ENCODE measurements around the gene IGLL5. TPM values are rescaled to one million over a fixed set of nuclear protein-coding genes. Genes with fewer than 3 reads are reported as not detected.

The IGLL5 gene
- total RNA-seq, 1 donor from 2014 or later, result not detected

GRCh38 chr22:22926370-22927195 is 39.0 kb downstream of the IGLL5 start:
- DNase-seq (ENCODE audit: low read depth), result no peak

GRCh38 chr22:22927196-22927887 is 39.7 kb downstream of the IGLL5 start:
- DNase-seq (ENCODE audit: low read depth), result no peak

- peak; percentile 15 for DNase-seq (ENCODE audit: low read depth)
Measured at GRCh38 chr22:22927888-22928665, 40.5 kb downstream of the IGLL5 start.

GRCh38 chr22:22928666-22929380 is 41.2 kb downstream of the IGLL5 start:
- DNase-seq (ENCODE audit: low read depth), result peak; percentile 67

- no peak for DNase-seq (ENCODE audit: low read depth)
Measured at GRCh38 chr22:22929381-22930221, 42.0 kb downstream of the IGLL5 start.

- DNase-seq (ENCODE audit: low read depth), result no peak
Measured at GRCh38 chr22:22930222-22930497, 42.5 kb downstream of the IGLL5 start.

GRCh38 chr22:22930571-22931556 is 43.2 kb downstream of the IGLL5 start:
- DNase-seq (ENCODE audit: low read depth), result peak; percentile 25

- DNase-seq (ENCODE audit: low read depth), result peak; percentile 17
Measured at GRCh38 chr22:22931557-22932270, 44.1 kb downstream of the IGLL5 start.

- no peak for DNase-seq (ENCODE audit: low read depth)
Measured at GRCh38 chr22:22932512-22932941, 44.9 kb downstream of the IGLL5 start.

GRCh38 chr22:22933100-22933806 is 45.6 kb downstream of the IGLL5 start:
- DNase-seq (ENCODE audit: low read depth), result no peak

- no peak for DNase-seq (ENCODE audit: low read depth)
Measured at GRCh38 chr22:22933807-22934542, 46.4 kb downstream of the IGLL5 start.

GRCh38 chr22:22934543-22935055 is 47.0 kb downstream of the IGLL5 start:
- no peak for DNase-seq (ENCODE audit: low read depth)

GRCh38 chr22:22935056-22935545 is 47.5 kb downstream of the IGLL5 start:
- DNase-seq (ENCODE audit: low read depth), result no peak

GRCh38 chr22:22935546-22936157 is 48.0 kb downstream of the IGLL5 start:
- no peak for DNase-seq (ENCODE audit: low read depth)

- no peak for DNase-seq (ENCODE audit: low read depth)
Measured at GRCh38 chr22:22936180-22936914, 48.7 kb downstream of the IGLL5 start.
